Adrenal gland (tissue), 12 donors: ENCODE data around the gene IGFN1. TPM values are rescaled to one million over a fixed set of nuclear protein-coding genes. Genes with fewer than 3 reads are reported as not detected.

Source experiments
- DNase-seq, 7 donors: peaks; one replicate each; pipeline ENCODE4 v3.0.0-alpha.2; 2019 to 2020
- H3K27ac ChIP-seq, 5 donors: fragments of 200-600 bp; sonication (generic) in 4 of 5; 1 replicate in 3 of 5; 2 replicates in 2 of 5; pipeline versions ENCODE4 v1.5.1 to v1.8.0; 2016 to 2020; ENCODE audit warnings: mild to moderate bottlenecking in 1 of 5
- H3K27me3 ChIP-seq: fragments of 200-600 bp; 2 replicates; pipeline ENCODE4 v1.8.0; 2021
- H3K36me3 ChIP-seq, 2 donors: fragments of 200-600 bp; replicated peaks in 1 of 2; 1 replicate in 1 of 2; 2 replicates in 1 of 2; pipeline versions ENCODE4 v1.5.1 to v1.8.0; 2018 to 2022
- H3K4me1 ChIP-seq, 2 donors: fragments of 200-600 bp; replicated peaks in 1 of 2; 1 replicate in 1 of 2; 2 replicates in 1 of 2; pipeline versions ENCODE4 v1.5.1 to v1.8.0; 2018 to 2021
- H3K4me3 ChIP-seq, 4 donors: fragments of 200-600 bp; sonication (generic) in 3 of 4; one replicate each; pipeline ENCODE4 v1.5.1; 2016 to 2018
- H3K9me3 ChIP-seq, 3 donors: fragments of 200-600 bp; sonication (generic) in 1 of 3; replicated peaks in 1 of 3; 1 replicate in 2 of 3; 2 replicates in 1 of 3; pipeline versions ENCODE4 v1.5.1 to v1.8.0; 2016 to 2021
- CTCF ChIP-seq, 6 experiments: fragments of 450-650 bp in 4 of 6; fragments of 200-600 bp in 2 of 6; sonication (generic) in 1 of 6; IDR thresholded peaks; 1 replicate in 5 of 6; 2 replicates in 1 of 6; pipeline versions ENCODE4 v1.5.1 to v1.8.0; 2016 to 2021; ENCODE audit warnings: antibody characterized with exemption in 6 of 6, mild to moderate bottlenecking in 2 of 6, moderate library complexity in 1 of 6
- POLR2A ChIP-seq, 2 donors: fragments of 450-650 bp; IDR thresholded peaks; one replicate each; pipeline ENCODE4 v1.6.1; 2017; ENCODE audit warnings: antibody characterized with exemption in 2 of 2, mild to moderate bottlenecking in 2 of 2, moderate library complexity in 1 of 2
- WGBS, 4 donors: extraction: QIAGEN DNeasy Blood & Tissue Kit in 2 of 4; methylation state at CpG; one replicate each; pipeline versions ENCODE4 v1.1.5 to v1.1.7; 2013 to 2017; 5-methylcytosine and 5-hydroxymethylcytosine counted together
- intact Hi-C, 2 donors: fragments of 100-400 bp; cut with DNase I; formaldehyde crosslinking; loops; one replicate each; pipeline versions ENCODE4 v1.14.1 to v1.15.0; 2022 to 2023
- polyA plus RNA-seq, 3 donors: library from polyadenylated mRNA; stranded (reverse); fragments of 200-250 nt in 2 of 3; fragments of 350-450 nt in 1 of 3; fragmentation: Illumina TruSeq in 1 of 3; extraction: RNeasy Lipid Tissue Mini Kit (QIAGEN cat#74804) in 1 of 3; gene quantifications; one replicate each; pipeline ENCODE4 v1.2.3, GENCODE V29; 2013 to 2014
- total RNA-seq, 9 donors: library from RNA; depleted of rRNA in 4 of 9; stranded (reverse); fragments of >200 nt in 4 of 9; fragments of 120-200 nt in 1 of 9; fragmentation: NEBNext Ultra II Directional in 1 of 9; extraction: Animal tissue kit (Norgen Biotek cat#: 25700) in 1 of 9; gene quantifications; one replicate each; pipeline versions ENCODE4 v1.1.0 to v1.2.4, GENCODE V29; 2013 to 2023
- donor health status: healthy with polysubstance abuse.
- donor health status: Bipolar disorder and iron deficiency.
- donor health status: DM: yes; HTN: yes; CAD: no.
- donor health status: DM: no; HTN: no; CAD: no.
- donor health status: DM: no; HTN: no; CAD: no.
- donor health status: DM: yes; HTN: yes; CAD: no.

IGFN1 gene
- total and polyA plus RNA-seq, 12 donors, result 0.09 to 3.0 (median 0.28) TPM; not detected in 3

DNA sequence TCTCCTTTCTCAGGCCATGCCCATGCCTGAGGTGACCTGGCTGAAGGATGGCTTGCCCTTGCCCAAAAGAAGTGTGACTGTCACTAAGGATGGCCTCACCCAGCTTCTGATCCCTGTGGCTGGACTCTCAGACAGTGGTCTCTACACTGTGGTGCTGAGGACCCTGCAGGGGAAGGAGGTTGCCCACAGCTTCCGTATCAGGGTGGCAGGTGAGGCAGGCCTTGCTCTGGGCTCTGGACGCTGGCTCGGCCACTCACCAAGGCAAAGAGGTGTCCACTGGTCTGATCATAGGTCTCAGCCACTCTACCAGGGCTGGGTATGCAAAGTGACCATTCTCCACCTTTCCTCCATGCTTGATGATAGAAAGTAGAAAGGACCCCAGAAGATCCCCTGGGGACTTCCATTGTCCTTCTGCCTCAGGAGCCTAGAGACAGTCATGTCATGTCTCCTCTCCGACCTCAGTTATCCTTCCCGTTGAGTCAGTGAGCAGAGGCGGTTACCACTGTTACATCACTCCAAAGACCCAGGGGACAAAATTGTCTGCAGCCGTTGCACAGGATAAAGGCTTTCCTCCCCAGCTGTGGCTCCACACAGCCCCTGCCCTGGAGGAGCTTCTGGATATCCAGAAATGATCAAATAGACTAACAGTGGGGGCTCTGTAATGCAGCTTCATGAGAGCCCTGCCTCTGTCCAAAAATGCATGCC, 34.2 kb downstream of the IGFN1 start:
- DNase-seq, result peak in 1 of 7 donors; percentile 35
- H3K27me3 ChIP-seq, result no peaks in the 10 kb centered on the region
- no peak overlapping the region for H3K4me3 ChIP-seq
- no peaks in the 10 kb centered on the region for H3K36me3 ChIP-seq
- WGBS, 4 donors, result 69 to 85% (median 72%) methylated on average over 5 to 7 of the region's 7 CpGs
- no peaks in the 10 kb centered on the region for H3K9me3 ChIP-seq
- intact Hi-C loops, result loop anchor here (10.0 kb wide), 2 partner anchors 140 to 250 kb away; no protein-coding TSS in a partner anchor
- H3K27ac ChIP-seq, result no peak overlapping the region
- no peaks in the 10 kb centered on the region for H3K4me1 ChIP-seq
- no peak for TF ChIP-seq CTCF (IDR thresholded peaks at IDR 0.05)
- TF ChIP-seq POLR2A (IDR thresholded peaks at IDR 0.05), result no peak

DNA sequence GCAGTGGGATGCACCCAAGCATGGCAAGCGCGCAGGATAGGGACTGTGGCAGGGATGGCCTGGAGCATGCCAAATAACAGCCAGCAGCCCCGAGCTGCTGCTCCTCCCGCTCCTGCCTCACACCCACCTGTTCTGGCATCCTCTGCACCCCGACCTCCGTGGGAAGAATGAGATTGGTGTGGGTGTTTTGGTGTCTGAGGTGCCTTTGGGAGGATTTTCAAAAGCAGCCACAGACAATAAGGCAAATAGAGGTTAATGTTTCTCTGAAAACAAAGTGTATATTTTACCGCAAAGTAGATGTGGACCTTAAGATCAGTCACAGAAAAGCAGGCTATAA, 35.5 kb downstream of the IGFN1 start:
- intact Hi-C loops, result loop anchor here (10.0 kb wide), 2 partner anchors 141 to 251 kb away; no protein-coding TSS in a partner anchor
- Histone ChIP-seq H3K36me3 (no peaks in the 10 kb centered on the region), H3K27me3 (no peaks in the 10 kb centered on the region), H3K9me3 (no peaks in the 10 kb centered on the region), H3K27ac (no peak overlapping the region), H3K4me3 (no peak overlapping the region), H3K4me1 (no peaks in the 10 kb centered on the region)
- TF ChIP-seq CTCF (IDR thresholded peaks at IDR 0.05) (no peak), POLR2A (IDR thresholded peaks at IDR 0.05) (no peak)
- DNase-seq, result no peak
- 68 to 78% (median 73%) methylated on average over 7 of the region's 7 CpGs for WGBS, 4 donors

GRCh38 chr1:201226859-201227488, 36.4 kb downstream of the IGFN1 start:
- peak in 1 of 7 donors; percentile 24 for DNase-seq
- Histone ChIP-seq H3K27ac (no peak overlapping the region), H3K4me1 (no peaks in the 10 kb centered on the region), H3K27me3 (no peaks in the 10 kb centered on the region), H3K4me3 (no peak overlapping the region), H3K9me3 (no peaks in the 10 kb centered on the region), H3K36me3 (no peaks in the 10 kb centered on the region)
- TF ChIP-seq CTCF (IDR thresholded peaks at IDR 0.05) (no peak), POLR2A (IDR thresholded peaks at IDR 0.05) (no peak)
- intact Hi-C loops, result loop anchor here (10.0 kb wide), 2 partner anchors 142 to 252 kb away; no protein-coding TSS in a partner anchor
- 89 to 94% (median 92%) methylated on average over 8 to 24 of the region's 24 CpGs for WGBS, 4 donors

- Histone ChIP-seq H3K9me3 (no peaks in the 10 kb centered on the region), H3K36me3 (no peaks in the 10 kb centered on the region), H3K27me3 (no peaks in the 10 kb centered on the region), H3K4me1 (no peaks in the 10 kb centered on the region), H3K4me3 (no peak overlapping the region), H3K27ac (no peak overlapping the region)
- 77 to 83% (median 81%) methylated on average over 14 to 16 of the region's 16 CpGs for WGBS, 4 donors
- intact Hi-C loops, result loop anchor here (10.0 kb wide), 2 partner anchors 143 to 253 kb away; no protein-coding TSS in a partner anchor
- no peak for TF ChIP-seq POLR2A (IDR thresholded peaks at IDR 0.05)
- no peak for TF ChIP-seq CTCF (IDR thresholded peaks at IDR 0.05)
- no peak for DNase-seq
These were observed 37.7 kb downstream of the IGFN1 start for GRCh38 chr1:201228011-201228983.
